Motor neuron (in vitro differentiated cells): ENCODE measurements around the gene PPP1R9B. TPM values are rescaled to one million over a fixed set of nuclear protein-coding genes. Genes with fewer than 3 reads are reported as not detected.

Source experiments
- ATAC-seq, 8 experiments: fragments of 200-7000 bp; cut with Tn5 transposase; replicated peaks in 6 of 8; 2 replicates each; pipeline ENCODE4 v1.8.0; 2021; ENCODE audit warnings: mild to moderate bottlenecking in 8 of 8, moderate library complexity in 8 of 8
- H3K27ac ChIP-seq, 2 donors: fragments of 250-450 bp; sonication (Bioruptor Pico); 2 replicates each; pipeline ENCODE4 v1.9.0; 2021; ENCODE audit warnings: antibody characterized with exemption in 2 of 2, mild to moderate bottlenecking in 2 of 2, moderate library complexity in 1 of 2
- H3K4me1 ChIP-seq, 2 donors: fragments of 250-450 bp; sonication (Bioruptor Pico); replicated peaks in 1 of 2; 2 replicates each; pipeline ENCODE4 v1.6.1; 2021; ENCODE audit warnings: antibody characterized with exemption in 2 of 2, mild to moderate bottlenecking in 2 of 2, moderate library complexity in 1 of 2
- H3K4me3 ChIP-seq, 5 donors: fragments of 250-450 bp; sonication (Bioruptor Pico); 2 replicates each; pipeline ENCODE4 v1.9.0; 2021; ENCODE audit warnings: antibody characterized with exemption in 5 of 5, mild to moderate bottlenecking in 5 of 5, moderate library complexity in 4 of 5
- WGBS, 10 experiments: fragments of 450-650 bp; shearing (Covaris generic); methylation state at CpG; one replicate each; pipeline ENCODE4 v1.0.0; 2022; 5-methylcytosine and 5-hydroxymethylcytosine counted together
- in situ Hi-C, 9 experiments: fragments of 400-800 bp; cut with MboI; loops; one replicate each; pipeline ENCODE4 v1.15.0; 2021; ENCODE audit warnings: low sequenced_read_pairs in 9 of 9, low pct_unique_long_range_greater_than_20kb in 2 of 9; ENCODE audit not compliant: unreplicated experiment in 9 of 9
- total RNA-seq, 8 experiments: library from RNA; unstranded; fragments of 300-600 nt; gene quantifications; 2 replicates each; pipeline versions ENCODE4 v1.2.3 to v1.2.4, GENCODE V29; 2022

PPP1R9B gene
- total RNA-seq, 8 experiments from 2014 or later, result 19.7 to 43.3 (median 29.6) TPM

DNA sequence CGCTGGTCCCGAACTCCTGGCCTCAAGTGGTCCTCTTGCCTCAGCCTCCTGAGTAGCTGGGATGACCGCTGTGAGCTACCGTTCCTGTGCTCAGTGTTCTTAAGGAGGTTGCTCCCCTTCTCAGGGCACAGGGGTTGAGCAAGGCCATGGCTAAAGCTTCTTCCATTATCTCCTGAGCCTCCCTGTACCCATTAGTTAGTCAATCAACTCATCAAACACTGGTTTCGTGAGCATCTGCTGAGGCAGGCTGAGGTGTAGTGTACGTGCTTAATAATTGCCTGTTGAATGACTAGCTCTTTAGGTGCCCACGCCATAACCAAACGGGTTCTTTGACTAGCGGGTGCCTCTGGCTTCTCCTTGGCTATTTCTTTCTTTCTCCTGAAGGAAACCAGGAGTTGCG lies 27.0 kb upstream of the PPP1R9B start:
- Histone ChIP-seq H3K27ac (no peak overlapping the region), H3K4me1 (peaks cover 17 to 21% of the 10 kb centered on the region in 2 donors), H3K4me3 (no peak overlapping the region)
- no peak for ATAC-seq
- in situ Hi-C loops, result loop anchor here in 4 of 9 experiments (25.0 kb wide), 1 partner anchor 110 kb away; no protein-coding TSS in a partner anchor
- WGBS, 10 experiments, result 80 to 100% (median 90%) methylated on average over 1 to 8 of the region's 10 CpGs; no CpG with 5 or more reads in 4 of the 10 experiments

DNA sequence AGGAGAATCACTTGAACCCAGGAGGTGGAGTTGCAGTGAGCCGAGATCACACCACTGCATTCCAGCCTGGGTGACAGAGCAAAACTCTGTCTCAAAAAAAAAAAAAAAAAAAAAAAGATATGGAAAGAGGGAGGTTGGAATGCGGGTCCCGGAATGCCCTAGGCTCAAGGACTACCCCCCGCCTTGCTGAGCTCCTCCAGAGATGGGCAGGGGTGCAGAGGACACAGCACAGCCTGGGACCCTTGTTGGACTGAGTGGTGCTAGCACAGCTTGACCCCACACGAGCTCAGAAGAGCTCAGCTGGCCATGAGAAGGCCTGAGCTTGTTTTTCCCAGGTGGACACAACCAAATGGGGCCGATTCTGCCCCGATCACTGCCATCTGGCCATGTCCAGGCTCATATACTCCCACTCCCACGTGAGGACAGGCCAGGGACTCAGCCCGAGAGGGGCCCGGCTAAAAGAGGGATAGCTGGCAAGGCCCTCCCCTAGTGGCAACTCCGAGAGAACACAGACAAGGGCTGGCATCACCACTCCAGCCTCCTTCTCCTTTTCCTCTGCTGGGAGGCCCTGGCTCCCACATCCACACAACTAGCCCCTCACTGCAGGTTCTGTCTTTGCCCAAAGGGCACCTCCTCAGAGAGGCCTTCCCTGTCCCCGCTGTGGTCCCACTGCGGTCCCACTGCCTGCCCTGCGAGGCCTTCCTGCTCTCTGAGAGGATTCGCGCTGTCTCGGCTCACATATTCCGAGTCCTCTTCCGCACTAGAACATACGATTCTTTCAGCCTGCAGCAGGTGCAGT lies 26.3 kb upstream of the PPP1R9B start:
- H3K27ac ChIP-seq, result no peak overlapping the region
- in situ Hi-C loops, result loop anchor here in 4 of 9 experiments (25.0 kb wide), 1 partner anchor 111 kb away; no protein-coding TSS in a partner anchor
- WGBS, 10 experiments, result 81 to 100% (median 92%) methylated on average over 1 to 14 of the region's 20 CpGs; no CpG with 5 or more reads in 3 of the 10 experiments

DNA sequence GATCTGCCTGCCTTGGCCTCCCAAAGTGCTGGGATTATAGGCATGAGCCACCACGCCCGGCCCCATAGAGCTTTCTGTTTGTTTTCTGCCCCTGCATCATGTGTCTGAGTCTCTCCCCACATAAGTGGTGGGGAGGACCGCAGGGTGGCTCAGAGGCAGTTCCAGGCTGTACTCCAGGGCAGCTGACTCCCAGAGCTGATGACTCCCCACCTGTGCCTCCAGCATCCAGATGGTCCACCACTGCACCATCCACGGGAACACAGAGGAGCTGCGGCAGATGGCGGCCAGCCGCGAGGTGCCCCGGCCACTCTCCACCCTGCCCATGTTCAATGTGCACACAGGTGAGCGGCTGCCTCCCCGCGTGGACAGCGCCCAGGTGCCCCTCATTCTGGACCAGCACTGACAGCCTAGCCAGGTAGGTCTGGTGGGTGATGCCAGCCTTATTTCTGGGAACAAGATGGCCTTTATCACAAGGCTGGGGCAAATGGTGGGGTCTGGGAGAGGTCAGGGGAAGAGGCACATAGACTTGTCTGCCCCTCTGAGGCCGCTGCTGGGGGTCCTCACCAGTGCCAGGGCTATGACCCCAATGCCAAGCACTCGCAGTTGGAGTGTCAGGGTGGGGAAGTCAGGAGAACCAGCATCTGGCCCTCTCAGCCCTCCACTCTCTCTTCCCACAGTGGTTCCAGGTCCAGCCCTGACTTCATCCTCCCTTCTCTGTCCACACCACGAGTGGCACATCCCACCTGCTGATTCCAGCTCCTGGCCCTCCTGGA lies 24.7 kb upstream of the PPP1R9B start:
- 0 to 100% (median 78%) methylated on average over 1 to 10 of the region's 16 CpGs; no CpG with 5 or more reads in 3 of the 10 experiments for WGBS, 10 experiments
- no peak for ATAC-seq
- Histone ChIP-seq H3K27ac (no peak overlapping the region), H3K4me1 (peaks cover 18 to 25% of the 10 kb centered on the region in 2 donors), H3K4me3 (no peak overlapping the region)
- in situ Hi-C loops, result loop anchor here in 4 of 9 experiments (25.0 kb wide), 1 partner anchor 112 kb away; no protein-coding TSS in a partner anchor

More for the DNA sequence above, 26.3 kb upstream of the PPP1R9B start:
- no peak overlapping the region for H3K4me3 ChIP-seq
- no peak for ATAC-seq
- H3K4me1 ChIP-seq, result peaks cover 18 to 25% of the 10 kb centered on the region in 2 donors

DNA sequence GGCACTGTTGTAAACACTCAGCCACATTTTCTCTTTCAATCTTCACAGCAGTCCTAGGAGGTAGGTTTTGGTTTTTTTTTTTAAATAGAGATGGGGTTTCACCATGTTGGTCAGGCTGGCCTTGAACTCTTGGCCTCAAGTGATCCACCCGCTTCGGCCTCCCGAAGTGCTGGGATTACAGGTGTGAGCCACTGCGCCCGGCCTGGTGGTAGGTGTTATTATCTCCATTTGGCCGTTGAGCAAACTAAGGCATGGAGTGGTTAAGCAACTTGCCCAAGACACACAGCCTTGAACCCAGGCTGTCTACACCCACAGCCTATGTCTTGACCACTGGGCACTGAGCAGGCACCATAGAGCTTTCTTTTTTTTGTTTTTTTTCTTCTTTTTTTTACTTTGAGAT lies 24.0 kb upstream of the PPP1R9B start:
- Histone ChIP-seq H3K4me1 (peaks cover 18 to 25% of the 10 kb centered on the region in 2 donors), H3K27ac (no peak overlapping the region), H3K4me3 (no peak overlapping the region)
- no peak for ATAC-seq
- in situ Hi-C loops, result no loop called here
- 17 to 100% (median 100%) methylated on average over 1 to 4 of the region's 6 CpGs; no CpG with 5 or more reads in 6 of the 10 experiments for WGBS, 10 experiments

DNA sequence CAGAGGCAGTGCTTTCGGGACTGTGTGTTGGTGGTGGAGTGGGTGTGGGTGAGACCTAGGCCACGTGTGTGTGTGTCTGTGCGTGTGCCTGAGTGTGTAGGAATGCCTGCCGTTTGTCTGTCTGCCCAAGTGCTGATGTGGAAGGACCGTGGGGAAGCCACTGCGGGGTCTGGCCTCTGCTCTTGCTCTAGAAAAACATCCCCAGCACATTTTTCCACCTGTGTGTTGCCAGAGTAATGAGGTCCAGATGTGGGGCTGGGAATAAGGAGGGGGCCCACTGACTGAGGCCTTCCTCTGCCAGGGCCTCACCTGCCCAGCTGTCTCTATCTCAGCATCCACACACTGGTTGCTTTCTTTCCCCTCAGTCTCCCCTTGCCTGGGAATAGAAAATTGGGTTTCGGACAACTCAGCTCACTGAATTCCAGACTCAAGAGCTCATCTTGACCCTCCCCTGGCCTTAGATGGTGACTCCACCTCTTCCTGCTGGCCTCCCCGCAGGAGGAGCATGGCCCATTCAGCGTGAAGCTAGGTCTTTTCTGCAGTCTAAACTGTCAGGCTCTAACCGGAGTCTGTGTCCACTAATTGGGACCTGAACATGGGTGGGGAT lies 23.0 kb upstream of the PPP1R9B start:
- WGBS, 10 experiments, result 17 to 90% (median 30%) methylated on average over 1 to 4 of the region's 10 CpGs; no CpG with 5 or more reads in 5 of the 10 experiments
- ATAC-seq, result peak in 3 of 8 experiments; percentile 22 to 30 (median 27)
- Histone ChIP-seq H3K4me3 (no peak overlapping the region), H3K27ac (peak overlapping the region; percentile 8 to 60), H3K4me1 (peaks cover 18 to 25% of the 10 kb centered on the region in 2 donors)
- in situ Hi-C loops, result no loop called here

DNA sequence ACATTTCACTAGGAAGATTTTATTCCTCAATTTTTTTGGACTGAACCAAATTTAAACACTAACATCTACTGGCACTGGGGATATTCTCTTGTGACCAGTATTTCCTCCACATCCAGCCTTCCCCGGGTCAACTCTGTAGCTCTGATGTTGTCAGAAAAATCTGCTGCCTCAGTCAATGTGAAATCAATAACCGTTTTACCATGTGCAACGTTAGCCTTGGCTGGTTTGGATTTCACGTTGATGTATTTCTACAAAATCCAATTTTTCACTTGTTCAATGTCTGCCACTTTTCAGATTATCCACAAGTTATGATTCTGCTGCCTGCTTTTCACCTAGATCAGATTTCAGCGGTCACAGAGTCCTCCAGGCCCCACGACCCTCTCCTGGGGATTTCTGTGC lies 22.5 kb upstream of the PPP1R9B start:
- H3K27ac ChIP-seq, result peak overlapping the region in 1 of 2 donors; percentile 8
- ATAC-seq, result peak in 1 of 8 experiments; percentile 43
- peaks cover 14 to 21% of the 10 kb centered on the region in 2 donors for H3K4me1 ChIP-seq
- WGBS, 10 experiments, result 14 to 79% (median 48%) methylated on average over 1 to 5 of the region's 6 CpGs; no CpG with 5 or more reads in 2 of the 10 experiments
- in situ Hi-C loops, result no loop called here
- H3K4me3 ChIP-seq, result no peak overlapping the region

DNA sequence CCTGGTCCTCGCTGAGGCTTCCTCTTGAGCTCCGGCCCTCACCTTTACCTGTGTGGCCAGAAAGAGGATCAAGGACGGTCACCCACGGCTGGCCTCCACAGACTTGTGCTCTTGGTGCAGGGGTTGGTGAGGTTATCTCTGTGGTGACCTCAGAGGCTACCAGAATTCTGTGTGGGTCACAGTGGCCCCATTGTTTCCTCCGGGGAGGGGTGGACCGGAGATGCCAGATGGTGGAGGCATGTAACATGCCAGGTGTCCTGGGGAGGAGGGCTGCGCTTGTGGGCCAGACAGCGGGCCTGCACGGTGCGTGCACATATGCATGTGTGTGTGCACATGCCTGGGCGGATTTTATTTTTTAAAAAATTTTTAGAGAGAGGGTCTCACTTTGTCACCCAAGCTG lies 21.7 kb upstream of the PPP1R9B start:
- ATAC-seq, result no peak
- Histone ChIP-seq H3K4me1 (peaks cover 11 to 18% of the 10 kb centered on the region in 2 donors), H3K27ac (no peak overlapping the region), H3K4me3 (no peak overlapping the region)
- in situ Hi-C loops, result no loop called here
- WGBS, 10 experiments, result 83% methylated on average over 1 of the region's 11 CpGs; no CpG with 5 or more reads in 9 of the 10 experiments

DNA sequence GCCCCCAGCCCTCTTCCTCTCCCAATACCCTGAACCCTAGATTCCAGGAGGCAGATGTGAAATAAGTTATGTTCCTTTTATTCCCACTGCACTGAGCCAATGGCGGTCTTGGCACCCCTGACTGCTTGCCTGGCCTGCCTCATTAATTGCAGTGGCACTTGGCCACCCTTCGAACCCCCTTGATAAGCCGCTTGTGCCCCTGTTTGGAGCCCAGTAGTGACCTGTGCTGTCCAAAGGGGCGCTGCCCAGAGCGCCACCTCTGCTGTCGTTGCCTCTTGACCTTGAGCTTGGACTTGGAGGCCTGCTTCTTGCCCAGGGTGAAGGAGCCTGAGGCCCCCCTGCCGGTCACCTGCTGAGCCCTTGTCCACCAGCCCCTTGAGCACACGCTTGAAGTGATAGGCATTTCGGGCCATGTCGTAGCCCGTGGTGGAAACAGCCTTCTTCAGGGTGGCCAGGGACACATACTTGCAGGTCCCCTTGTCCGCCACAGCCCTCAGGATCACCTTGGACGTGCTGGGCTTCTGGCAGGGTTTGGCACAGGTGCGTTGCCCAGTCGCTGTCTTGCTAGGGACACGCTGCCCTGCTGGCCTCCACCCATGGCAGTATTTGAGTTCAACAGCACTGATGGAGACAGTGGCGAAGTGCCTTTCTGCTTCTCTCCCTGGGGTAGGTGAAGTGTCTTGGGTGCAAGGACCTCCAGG lies 21.0 kb upstream of the PPP1R9B start:
- H3K4me1 ChIP-seq, result peaks cover 11 to 18% of the 10 kb centered on the region in 2 donors
- no peak for ATAC-seq
- in situ Hi-C loops, result no loop called here
- no peak overlapping the region for H3K4me3 ChIP-seq
- H3K27ac ChIP-seq, result no peak overlapping the region
- 80 to 94% (median 86%) methylated on average over 1 to 6 of the region's 17 CpGs; no CpG with 5 or more reads in 5 of the 10 experiments for WGBS, 10 experiments

DNA sequence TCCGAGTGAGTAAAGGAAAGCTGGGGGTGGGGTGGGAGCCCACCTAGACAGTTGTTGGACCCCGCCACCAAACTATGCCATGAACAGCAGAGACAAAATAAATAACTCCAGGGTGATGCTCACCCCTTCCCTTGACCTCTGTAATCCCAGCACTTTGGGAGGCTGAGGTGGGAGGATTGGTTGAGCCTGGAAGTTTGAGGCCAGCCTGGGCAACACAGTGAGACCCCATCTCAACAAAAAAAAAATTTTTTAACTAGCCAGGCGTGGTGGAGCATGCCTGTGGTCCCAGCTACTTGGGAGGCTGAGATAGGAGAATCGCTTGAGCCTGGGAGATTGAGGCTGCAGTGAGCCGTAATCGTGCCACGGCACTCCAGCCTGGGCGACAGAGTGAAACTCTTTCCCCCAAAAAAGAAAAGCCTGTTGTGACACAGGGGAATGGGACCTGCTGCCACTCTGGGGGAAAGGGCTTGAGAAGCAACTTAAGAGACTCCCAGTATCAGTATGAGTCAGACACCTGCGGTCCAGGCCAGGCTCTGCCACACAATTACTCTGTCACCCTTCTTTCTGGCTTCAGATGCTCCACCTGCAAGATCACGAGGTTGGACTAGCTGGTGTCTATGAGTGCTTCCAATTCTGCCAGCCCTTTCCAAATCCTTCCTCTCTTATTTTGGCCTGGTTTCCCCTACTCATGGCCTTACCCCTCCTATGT lies 20.3 kb upstream of the PPP1R9B start:
- Histone ChIP-seq H3K27ac (no peak overlapping the region), H3K4me1 (peaks cover 11 to 18% of the 10 kb centered on the region in 2 donors), H3K4me3 (no peak overlapping the region)
- ATAC-seq, result no peak
- in situ Hi-C loops, result no loop called here
- WGBS, 10 experiments, result 30 to 96% (median 70%) methylated on average over 1 to 7 of the region's 10 CpGs; no CpG with 5 or more reads in 2 of the 10 experiments

DNA sequence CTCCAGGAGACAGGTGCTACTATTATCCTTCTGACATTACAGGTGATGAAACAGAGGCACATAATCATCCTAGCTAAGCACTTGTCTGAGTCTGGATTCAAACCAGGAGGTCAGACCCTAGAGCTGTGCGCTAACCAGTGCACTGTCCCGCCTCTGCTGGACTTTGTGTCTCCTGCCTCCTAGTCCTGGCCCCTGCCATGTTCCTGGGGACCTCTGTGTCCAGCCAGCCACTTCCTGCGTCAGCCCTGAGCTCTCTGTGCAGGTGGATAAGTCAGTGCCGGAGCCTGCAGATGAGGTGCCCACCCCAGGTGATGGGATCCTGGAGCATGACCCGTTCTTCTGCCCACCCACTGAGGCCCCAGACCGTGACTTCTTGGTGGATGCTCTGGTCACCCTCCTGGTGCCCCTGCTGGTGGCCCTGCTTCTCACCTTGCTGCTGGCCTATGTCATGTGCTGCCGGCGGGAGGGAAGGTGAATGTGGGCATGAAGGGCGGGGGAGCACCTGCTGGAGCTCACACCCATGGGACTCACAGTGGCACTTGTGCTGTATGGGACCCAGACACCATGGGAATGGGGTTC lies 19.5 kb upstream of the PPP1R9B start:
- peaks cover 11 to 18% of the 10 kb centered on the region in 2 donors for H3K4me1 ChIP-seq
- no peak overlapping the region for H3K4me3 ChIP-seq
- H3K27ac ChIP-seq, result no peak overlapping the region
- no peak for ATAC-seq
- in situ Hi-C loops, result no loop called here
- 40 to 80% (median 67%) methylated on average over 1 to 3 of the region's 9 CpGs; no CpG with 5 or more reads in 6 of the 10 experiments for WGBS, 10 experiments

DNA sequence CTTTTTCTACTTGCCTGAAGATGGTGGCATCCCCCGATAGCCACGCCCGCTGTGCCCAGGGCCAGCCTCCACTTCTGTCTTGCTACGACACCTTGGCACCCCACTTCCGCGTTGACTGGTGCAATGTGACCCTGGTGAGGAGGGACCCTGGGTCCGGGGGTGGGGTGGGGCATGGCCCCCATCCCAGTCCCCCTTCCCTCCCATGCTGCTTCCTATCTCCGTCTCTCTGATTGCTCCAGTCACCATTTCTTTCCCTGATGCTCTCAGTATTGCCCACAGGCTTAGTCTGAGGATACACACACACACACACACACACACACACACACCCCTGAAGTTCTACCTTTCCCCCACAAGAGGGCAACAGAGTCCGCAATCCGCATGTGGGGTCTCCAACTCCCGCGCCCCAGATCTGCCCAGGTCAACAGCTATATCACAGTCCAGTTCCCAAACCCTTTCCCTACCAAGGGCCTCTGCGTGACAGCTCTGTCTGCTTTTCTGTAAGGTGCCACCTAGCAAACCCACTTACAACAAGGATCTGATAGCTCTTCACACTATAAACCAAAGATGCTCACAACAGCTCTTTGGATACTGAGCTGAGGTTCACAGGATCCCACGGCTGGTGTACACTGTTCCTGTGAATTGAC lies 18.8 kb upstream of the PPP1R9B start:
- peak; percentile 55 to 79 (median 58) for ATAC-seq
- Histone ChIP-seq H3K4me3 (no peak overlapping the region), H3K4me1 (peaks cover 11 to 18% of the 10 kb centered on the region in 2 donors), H3K27ac (no peak overlapping the region)
- in situ Hi-C loops, result no loop called here
- 0 to 80% (median 10%) methylated on average over 1 to 2 of the region's 14 CpGs; no CpG with 5 or more reads in 4 of the 10 experiments for WGBS, 10 experiments
